Measurements from ENCODE around the gene PDHX.

DNA sequence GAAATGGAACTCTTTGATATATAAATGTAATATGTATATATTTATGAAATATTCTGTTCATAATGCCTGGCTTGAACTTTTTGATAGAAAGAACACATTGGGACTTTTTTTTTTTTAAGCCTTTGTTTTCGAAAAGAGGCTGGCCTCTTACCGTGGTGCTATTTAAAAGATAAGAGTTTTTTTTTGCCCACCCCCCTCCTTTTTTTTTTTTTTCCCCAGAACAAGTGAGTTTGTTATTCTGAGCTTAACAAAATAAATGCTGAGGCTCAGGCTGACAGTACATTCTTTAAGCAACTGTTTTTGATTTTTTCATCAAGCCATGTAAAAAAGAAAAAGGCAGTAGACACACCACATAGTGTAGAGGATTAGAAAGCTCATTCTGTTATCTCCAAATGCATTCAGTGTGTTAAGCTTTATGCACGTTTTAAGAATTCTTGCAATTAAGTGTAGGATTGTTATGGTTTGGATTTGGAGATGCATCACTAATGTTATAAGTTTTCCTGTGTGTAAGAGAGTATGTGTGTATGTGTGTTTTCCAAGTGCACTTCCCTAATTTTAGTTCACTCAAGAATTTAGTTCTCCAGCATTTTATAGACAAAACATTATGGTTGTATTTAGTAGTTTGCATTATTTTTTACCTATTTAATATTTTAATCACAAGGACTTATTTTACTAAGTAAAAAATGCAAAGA, 12.0 kb downstream of the PDHX start:
- TF ChIP-seq FOXA1 (IDR thresholded peaks at IDR 0.05) (no peak), SP1 (IDR thresholded peaks at IDR 0.05) (no peak), ELF4 (IDR thresholded peaks at IDR 0.05) (no peak), LEF1 (IDR thresholded peaks at IDR 0.05; ENCODE audit: borderline replicate concordance) (no peak), FOXM1 (IDR thresholded peaks at IDR 0.05; ENCODE audit: borderline replicate concordance) (no peak), ZNF384 (IDR thresholded peaks at IDR 0.05) (no peak), SUZ12 (IDR thresholded peaks at IDR 0.05) (no peak), BHLHE40 (IDR thresholded peaks at IDR 0.05; ENCODE audit: borderline replicate concordance) (no peak), FOXK2 (IDR thresholded peaks at IDR 0.05) (no peak), ARNT (IDR thresholded peaks at IDR 0.05) (no peak), NFRKB (IDR thresholded peaks at IDR 0.05) (no peak), CTBP1 (IDR thresholded peaks at IDR 0.05; ENCODE audit: borderline replicate concordance) (no peak)
- TF ChIP-seq, protein P1, sequence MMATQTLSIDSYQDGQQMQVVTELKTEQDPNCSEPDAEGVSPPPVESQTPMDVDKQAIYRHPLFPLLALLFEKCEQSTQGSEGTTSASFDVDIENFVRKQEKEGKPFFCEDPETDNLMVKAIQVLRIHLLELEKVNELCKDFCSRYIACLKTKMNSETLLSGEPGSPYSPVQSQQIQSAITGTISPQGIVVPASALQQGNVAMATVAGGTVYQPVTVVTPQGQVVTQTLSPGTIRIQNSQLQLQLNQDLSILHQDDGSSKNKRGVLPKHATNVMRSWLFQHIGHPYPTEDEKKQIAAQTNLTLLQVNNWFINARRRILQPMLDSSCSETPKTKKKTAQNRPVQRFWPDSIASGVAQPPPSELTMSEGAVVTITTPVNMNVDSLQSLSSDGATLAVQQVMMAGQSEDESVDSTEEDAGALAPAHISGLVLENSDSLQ (IDR thresholded peaks at IDR 0.05), result no peak
